CD4-positive, alpha-beta T cell treated with Interferon gamma for 1 hour (primary cell): ENCODE measurements around the gene IAH1.

Experiments
- DNase-seq: peaks from one replicate; pipeline ENCODE4 v3.0.0-alpha.2; 2020

Gene IAH1

DNA sequence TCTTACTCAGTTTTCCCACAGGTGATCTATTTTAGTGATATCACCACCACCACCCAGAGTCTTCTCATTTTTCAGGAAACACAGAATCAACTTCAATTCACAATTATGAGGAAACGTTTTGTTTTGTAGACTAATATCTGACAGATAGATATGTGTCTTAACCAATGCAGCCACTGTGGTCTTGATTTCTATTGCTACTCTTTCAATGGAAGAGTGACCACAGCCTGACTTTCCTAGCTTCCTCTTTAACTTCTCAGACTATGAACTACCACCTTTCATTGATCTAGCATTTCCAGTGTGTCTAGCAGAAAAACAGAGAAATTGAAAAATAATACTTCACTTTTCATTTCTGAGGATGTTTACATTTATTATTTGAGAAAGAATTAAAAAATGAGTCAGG, 60.8 kb downstream of the IAH1 start:
- no peak for DNase-seq

- DNase-seq, result no peak
Measured at GRCh38 chr2:9536504-9536903, 62.2 kb downstream of the IAH1 start.

DNA sequence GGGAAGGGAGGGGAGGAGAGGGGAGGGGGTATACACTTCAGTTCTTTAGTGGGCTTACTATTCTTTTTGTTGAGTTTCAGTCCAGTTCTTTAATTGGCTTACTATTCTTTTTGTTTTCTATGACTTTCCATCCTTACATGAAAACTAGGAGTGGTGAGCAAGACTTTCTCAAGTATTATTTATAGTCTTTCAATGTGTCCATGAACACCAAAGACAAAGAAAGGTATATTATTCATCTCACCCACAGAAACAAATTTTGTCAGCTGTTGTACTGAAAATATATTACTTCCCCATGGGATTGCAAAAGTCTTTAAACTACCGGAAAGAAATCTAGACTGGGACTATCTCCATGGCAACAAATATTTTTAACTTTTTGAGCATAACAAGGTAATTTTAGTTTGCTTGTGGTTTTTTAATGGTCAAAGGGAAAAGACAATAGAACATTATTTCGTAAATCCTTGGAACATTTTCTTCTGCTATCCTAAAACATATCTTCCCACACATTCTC, 63.7 kb downstream of the IAH1 start:
- DNase-seq, result no peak
